ENCODE measurements around the gene PRKACA.

- TF ChIP-seq ZNF169 (tag by site-specific recombination; IDR thresholded peaks at IDR 0.05): no peak
- TF ChIP-seq TCF7L2 (IDR thresholded peaks at IDR 0.05; ENCODE audit: borderline replicate concordance, low read depth, low read length): no peak
- TF ChIP-seq ZNF639 (tag by site-specific recombination; IDR thresholded peaks at IDR 0.05): no peak
- TF ChIP-seq ZNF280C (tag by site-specific recombination; IDR thresholded peaks at IDR 0.05): no peak
- no peak for TF ChIP-seq CTCF (tag by site-specific recombination; IDR thresholded peaks at IDR 0.05)
- TF ChIP-seq BCL11A (tag by site-specific recombination; IDR thresholded peaks at IDR 0.05; ENCODE audit: low read depth): no peak
- no peak for TF ChIP-seq ZNF558 (tag by site-specific recombination; IDR thresholded peaks at IDR 0.05)
- no peak for TF ChIP-seq HOXA7 (CRISPR knock-in tag; IDR thresholded peaks at IDR 0.05; ENCODE audit: borderline replicate concordance)
- TF ChIP-seq MYNN (tag by site-specific recombination; IDR thresholded peaks at IDR 0.05; ENCODE audit: borderline replicate concordance): no peak
- TF ChIP-seq YY1 (tag by site-specific recombination; IDR thresholded peaks at IDR 0.05): no peak
Measured at GRCh38 chr19:14162871-14163297, 45.3 kb upstream of the PRKACA start.

Data from HEK293 (cell line).